H9 (cell line): Measurements from ENCODE around the gene RASSF5. TPM values are rescaled to one million over a fixed set of nuclear protein-coding genes. Genes with fewer than 3 reads are reported as not detected.

Source experiments
- DNase-seq: peaks from one replicate; pipeline ENCODE4 v3.0.0-alpha.2; 2017
- H2AFZ ChIP-seq: one replicate; pipeline ENCODE4 v1.6.1; 2013; ENCODE audit warnings: mild to moderate bottlenecking, low read length, control low read depth, moderate library complexity
- H2AK5ac ChIP-seq: 2 replicates; pipeline ENCODE4 v1.6.1; 2013; ENCODE audit warnings: low read length, control low read depth, mixed read lengths; ENCODE audit not compliant: insufficient read length
- H2BK120ac ChIP-seq: one replicate; pipeline ENCODE4 v1.6.1; 2013; ENCODE audit warnings: low read depth, mild to moderate bottlenecking, low read length, control low read depth, inconsistent platforms; ENCODE audit not compliant: poor library complexity, severe bottlenecking
- H2BK12ac ChIP-seq: 2 replicates; pipeline ENCODE4 v1.6.1; 2013; ENCODE audit warnings: low read length, control low read depth, mixed read lengths, low read depth; ENCODE audit not compliant: insufficient read length
- H2BK15ac ChIP-seq: 2 replicates; pipeline ENCODE4 v1.6.1; 2013; ENCODE audit warnings: low read depth, low read length, control low read depth
- H2BK20ac ChIP-seq: one replicate; pipeline ENCODE4 v1.6.1; 2013; ENCODE audit warnings: low read depth, mild to moderate bottlenecking, low read length, control low read depth, inconsistent platforms; ENCODE audit not compliant: poor library complexity, severe bottlenecking
- H2BK5ac ChIP-seq: 2 replicates; pipeline ENCODE4 v1.6.1; 2013; ENCODE audit warnings: low read length, control low read depth, mixed read lengths; ENCODE audit not compliant: insufficient read length
- H3K14ac ChIP-seq: 2 replicates; pipeline ENCODE4 v1.6.1; 2013; ENCODE audit warnings: low read length, control low read depth; ENCODE audit not compliant: insufficient read depth
- H3K18ac ChIP-seq: 2 replicates; pipeline ENCODE4 v1.6.1; 2013; ENCODE audit warnings: low read depth, mild to moderate bottlenecking, mixed read lengths, low read length, control low read depth; ENCODE audit not compliant: insufficient read length
- H3K23ac ChIP-seq: 2 replicates; pipeline ENCODE4 v1.6.1; 2013; ENCODE audit warnings: low read length, control low read depth, mixed read lengths, low read depth; ENCODE audit not compliant: insufficient read length
- H3K23me2 ChIP-seq: 2 replicates; pipeline ENCODE4 v1.6.1; 2013; ENCODE audit warnings: low read depth, mild to moderate bottlenecking, mixed read lengths, low read length, control low read depth; ENCODE audit not compliant: insufficient read length, poor library complexity, severe bottlenecking
- H3K27ac ChIP-seq: 2 replicates; pipeline ENCODE4 v1.5.1; 2013; ENCODE audit warnings: low read length, control low read depth, mixed read lengths, low read depth; ENCODE audit not compliant: insufficient read length
- H3K27me3 ChIP-seq: 2 replicates; pipeline ENCODE4 v1.6.1; 2013; ENCODE audit warnings: low read length, control low read depth, inconsistent platforms; ENCODE audit not compliant: insufficient read depth
- H3K4ac ChIP-seq: 2 replicates; pipeline ENCODE4 v1.6.1; 2013; ENCODE audit warnings: low read depth, mild to moderate bottlenecking, control low read depth, inconsistent platforms, low read length, moderate library complexity
- H3K4me1 ChIP-seq: 2 replicates; pipeline ENCODE4 v1.6.1; 2013; ENCODE audit warnings: low read length, control low read depth, inconsistent platforms; ENCODE audit not compliant: insufficient read depth
- H3K4me2 ChIP-seq: 2 replicates; pipeline ENCODE4 v1.6.1; 2013; ENCODE audit warnings: low read length, control low read depth, mixed read lengths; ENCODE audit not compliant: insufficient read length, insufficient read depth
- H3K56ac ChIP-seq: 2 replicates; pipeline ENCODE4 v1.6.1; 2013; ENCODE audit warnings: low read depth, mild to moderate bottlenecking, mixed read lengths, low read length, control low read depth; ENCODE audit not compliant: insufficient read length
- H3K79me1 ChIP-seq: 2 replicates; pipeline ENCODE4 v1.6.1; 2013; ENCODE audit warnings: low read depth, mild to moderate bottlenecking, moderate library complexity, low read length, control low read depth, inconsistent platforms; ENCODE audit not compliant: insufficient read depth, poor library complexity, severe bottlenecking
- H3K79me2 ChIP-seq: 2 replicates; pipeline ENCODE4 v1.6.1; 2013; ENCODE audit warnings: low read length, control low read depth, inconsistent platforms; ENCODE audit not compliant: insufficient read depth
- H3K9ac ChIP-seq: 2 replicates; pipeline ENCODE4 v1.6.1; 2013; ENCODE audit warnings: low read length, control low read depth, mixed read lengths; ENCODE audit not compliant: insufficient read length; ENCODE audit errors: extremely low read depth
- H3K9me3 ChIP-seq: one replicate; pipeline ENCODE4 v1.6.1; 2013; ENCODE audit warnings: low read depth, low read length, inconsistent platforms; ENCODE audit not compliant: control insufficient read depth
- H3T11ph ChIP-seq: one replicate; pipeline ENCODE4 v1.6.1; 2013; ENCODE audit warnings: mild to moderate bottlenecking, low read length, control low read depth, inconsistent platforms
- H4K20me1 ChIP-seq: one replicate; pipeline ENCODE4 v1.6.1; 2013; ENCODE audit not compliant: control insufficient read depth, insufficient read length, insufficient read depth
- H4K5ac ChIP-seq: 2 replicates; pipeline ENCODE4 v1.6.1; 2013; ENCODE audit warnings: low read depth, mild to moderate bottlenecking, mixed read lengths, low read length, control low read depth; ENCODE audit not compliant: insufficient read length
- H4K8ac ChIP-seq: replicated peaks from 2 replicates; pipeline ENCODE4 v1.6.1; 2013; ENCODE audit warnings: low read length, control low read depth, mixed read lengths, low read depth; ENCODE audit not compliant: insufficient read length
- H4K91ac ChIP-seq: 2 replicates; pipeline ENCODE4 v1.6.1; 2013; ENCODE audit warnings: low read depth, mild to moderate bottlenecking, moderate library complexity, mixed read lengths, low read length, control low read depth; ENCODE audit not compliant: insufficient read length
- H3K27ac Mint-ChIP-seq, 3 experiments: 2 replicates in 2 of 3; 3 replicates in 1 of 3; pipeline ENCODE4 v1.8.0; 2020 to 2021; ENCODE audit warnings: mixed read lengths in 3 of 3, mild to moderate bottlenecking in 1 of 3, moderate library complexity in 1 of 3
- H3K27me3 Mint-ChIP-seq: 2 replicates; pipeline ENCODE4 v1.8.0; 2021; ENCODE audit warnings: low read depth, mild to moderate bottlenecking, moderate library complexity, mixed read lengths
- H3K36me3 Mint-ChIP-seq, 3 experiments: 2 replicates in 2 of 3; 3 replicates in 1 of 3; pipeline ENCODE4 v1.8.0; 2020 to 2021; ENCODE audit warnings: low read depth in 3 of 3, mixed read lengths in 3 of 3; ENCODE audit not compliant: insufficient read depth in 1 of 3
- H3K4me1 Mint-ChIP-seq, 2 experiments: 2 replicates each; pipeline ENCODE4 v1.8.0; 2020; ENCODE audit warnings: mixed read lengths in 2 of 2
- H3K4me3 Mint-ChIP-seq, 2 experiments: 2 replicates in 1 of 2; 3 replicates in 1 of 2; pipeline ENCODE4 v1.8.0; 2020 to 2021; ENCODE audit warnings: mild to moderate bottlenecking in 2 of 2, mixed read lengths in 2 of 2, moderate library complexity in 1 of 2
- H3K9me3 Mint-ChIP-seq, 2 experiments: 2 replicates in 1 of 2; 3 replicates in 1 of 2; pipeline ENCODE4 v1.8.0; 2020; ENCODE audit warnings: mild to moderate bottlenecking in 2 of 2, mixed read lengths in 2 of 2, moderate library complexity in 1 of 2
- WGBS: extraction: QIAGEN DNeasy Blood & Tissue Kit; methylation state at CpG from one replicate; pipeline ENCODE4 v1.1.7; 2013; ENCODE audit warnings: missing lambda C conversion rate, low lambda C conversion rate, mixed read lengths; ENCODE audit not compliant: insufficient read length; ENCODE audit errors: extremely low coverage; 5-methylcytosine and 5-hydroxymethylcytosine counted together
- long read RNA-seq: library from polyadenylated mRNA; unstranded; transcript quantifications from one replicate; pipeline ENCODE4 v2.0.0, GENCODE V29; 2020
- total RNA-seq: library from RNA; stranded (reverse); gene quantifications from 2 replicates; pipeline ENCODE4 v1.2.1, GENCODE V29; 2021
- TF ChIP-seq, protein P1 (sequence below): fragments of 200-600 bp; sonication (generic); conservative IDR thresholded peaks from 3 replicates; pipeline ENCODE4 v1.8.0; 2021; ENCODE audit warnings: antibody characterized with exemption, mild to moderate bottlenecking

The RASSF5 gene, protein sequence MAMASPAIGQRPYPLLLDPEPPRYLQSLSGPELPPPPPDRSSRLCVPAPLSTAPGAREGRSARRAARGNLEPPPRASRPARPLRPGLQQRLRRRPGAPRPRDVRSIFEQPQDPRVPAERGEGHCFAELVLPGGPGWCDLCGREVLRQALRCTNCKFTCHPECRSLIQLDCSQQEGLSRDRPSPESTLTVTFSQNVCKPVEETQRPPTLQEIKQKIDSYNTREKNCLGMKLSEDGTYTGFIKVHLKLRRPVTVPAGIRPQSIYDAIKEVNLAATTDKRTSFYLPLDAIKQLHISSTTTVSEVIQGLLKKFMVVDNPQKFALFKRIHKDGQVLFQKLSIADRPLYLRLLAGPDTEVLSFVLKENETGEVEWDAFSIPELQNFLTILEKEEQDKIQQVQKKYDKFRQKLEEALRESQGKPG
- 0.50 and 0.81 TPM in 2 replicates for total RNA-seq
- long read RNA-seq, partial matches to known transcripts: 0 of 4 reads
- long read RNA-seq, other reads (novel, unspliced or antisense): 0 of 4 reads

DNA sequence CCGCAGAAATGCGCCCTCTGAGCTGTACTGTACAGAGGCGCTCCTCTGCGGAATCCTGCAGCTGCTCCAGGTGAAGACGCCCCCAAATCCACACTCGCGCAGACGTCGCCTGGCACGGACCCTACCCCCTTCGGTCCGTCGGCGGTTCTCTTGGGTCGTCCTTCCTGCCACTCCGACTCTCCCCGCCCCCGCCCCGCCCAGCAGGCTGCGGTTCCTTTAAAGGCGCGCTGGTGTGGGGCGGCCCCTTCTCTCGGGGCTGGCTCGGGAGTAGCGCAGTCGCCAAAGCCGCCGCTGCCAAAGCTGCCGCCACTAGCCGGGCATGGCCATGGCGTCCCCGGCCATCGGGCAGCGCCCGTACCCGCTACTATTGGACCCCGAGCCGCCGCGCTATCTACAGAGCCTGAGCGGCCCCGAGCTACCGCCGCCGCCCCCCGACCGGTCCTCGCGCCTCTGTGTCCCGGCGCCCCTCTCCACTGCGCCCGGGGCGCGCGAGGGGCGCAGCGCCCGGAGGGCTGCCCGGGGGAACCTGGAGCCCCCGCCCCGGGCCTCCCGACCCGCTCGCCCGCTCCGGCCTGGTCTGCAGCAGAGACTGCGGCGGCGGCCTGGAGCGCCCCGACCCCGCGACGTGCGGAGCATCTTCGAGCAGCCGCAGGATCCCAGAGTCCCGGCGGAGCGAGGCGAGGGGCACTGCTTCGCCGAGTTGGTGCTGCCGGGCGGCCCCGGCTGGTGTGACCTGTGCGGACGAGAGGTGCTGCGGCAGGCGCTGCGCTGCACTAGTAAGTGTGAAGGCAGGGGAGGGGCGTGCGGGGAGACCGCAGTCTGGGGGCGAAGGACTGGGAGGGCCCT, at the start of gene RASSF5:
TSS of gene RASSF5 (plus strand) at position 248 of the 846 bp plus-strand sequence. CDS start at position 320, 72 bp downstream.
- Histone ChIP-seq H3K27me3 (peaks cover 20% of the 10 kb centered on the region), H3K79me2 (no peaks in the 10 kb centered on the region), H3K23me2 (peaks cover 9% of the 10 kb centered on the region), H4K20me1 (no peaks in the 10 kb centered on the region), H3T11ph (no peak within 1 kb of the TSS), H3K27ac (no peak within 1 kb of the TSS), H2BK5ac (no peak within 1 kb of the TSS), H3K79me1 (no peaks in the 10 kb centered on the region), H3K4ac (no peak within 1 kb of the TSS), H2AFZ (no peak within 1 kb of the TSS), H2BK120ac (no peak within 1 kb of the TSS), H4K5ac (no peak within 1 kb of the TSS), H4K8ac (no peak within 1 kb of the TSS), H3K4me2 (peak within 1 kb of the TSS; percentile 49), H2AK5ac (no peak within 1 kb of the TSS), H3K14ac (no peak within 1 kb of the TSS; the same call in 1 of the 2 replicates), H3K4me1 (no peaks in the 10 kb centered on the region; the same call in 1 of the 2 replicates), H3K9me3 (no peaks in the 10 kb centered on the region), H4K91ac (no peak within 1 kb of the TSS), H2BK12ac (no peak within 1 kb of the TSS), H2BK15ac (no peak within 1 kb of the TSS), H3K56ac (no peak within 1 kb of the TSS), H3K9ac (no peak within 1 kb of the TSS), H3K23ac (no peak within 1 kb of the TSS), H3K18ac (no peak within 1 kb of the TSS), H2BK20ac (no peak within 1 kb of the TSS)
- peak; percentile 93 for DNase-seq
- Mint-ChIP-seq H3K27me3 (peaks cover 86% of the 10 kb centered on the region), H3K4me3 (peak within 1 kb of the TSS; percentile 63 to 79), H3K4me1 (peaks cover 22 to 29% of the 10 kb centered on the region in 2 experiments), H3K36me3 (no peaks in the 10 kb centered on the region; a peak in 1 of 7 replicates), H3K27ac (no peak within 1 kb of the TSS), H3K9me3 (no peaks in the 10 kb centered on the region; a peak in 1 of 5 replicates)
- WGBS: no CpG with 5 or more reads among the region's 97 CpGs
- TF ChIP-seq, protein P1, sequence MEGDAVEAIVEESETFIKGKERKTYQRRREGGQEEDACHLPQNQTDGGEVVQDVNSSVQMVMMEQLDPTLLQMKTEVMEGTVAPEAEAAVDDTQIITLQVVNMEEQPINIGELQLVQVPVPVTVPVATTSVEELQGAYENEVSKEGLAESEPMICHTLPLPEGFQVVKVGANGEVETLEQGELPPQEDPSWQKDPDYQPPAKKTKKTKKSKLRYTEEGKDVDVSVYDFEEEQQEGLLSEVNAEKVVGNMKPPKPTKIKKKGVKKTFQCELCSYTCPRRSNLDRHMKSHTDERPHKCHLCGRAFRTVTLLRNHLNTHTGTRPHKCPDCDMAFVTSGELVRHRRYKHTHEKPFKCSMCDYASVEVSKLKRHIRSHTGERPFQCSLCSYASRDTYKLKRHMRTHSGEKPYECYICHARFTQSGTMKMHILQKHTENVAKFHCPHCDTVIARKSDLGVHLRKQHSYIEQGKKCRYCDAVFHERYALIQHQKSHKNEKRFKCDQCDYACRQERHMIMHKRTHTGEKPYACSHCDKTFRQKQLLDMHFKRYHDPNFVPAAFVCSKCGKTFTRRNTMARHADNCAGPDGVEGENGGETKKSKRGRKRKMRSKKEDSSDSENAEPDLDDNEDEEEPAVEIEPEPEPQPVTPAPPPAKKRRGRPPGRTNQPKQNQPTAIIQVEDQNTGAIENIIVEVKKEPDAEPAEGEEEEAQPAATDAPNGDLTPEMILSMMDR: no peak
